GM21526 (cell line): Measurements from ENCODE around the gene TMBIM6.
"Not testable (repeated sequence)": the region's sequence is repeated elsewhere in the genome, so short reads cannot be mapped to it uniquely, and the experiment has no call there.

Source experiments
- ATAC-seq: cut with Tn5 transposase; IDR thresholded peaks from one replicate; pipeline ENCODE4 v1.9.1; 2021; ENCODE audit warnings: moderate library complexity; ENCODE audit not compliant: unreplicated experiment, low FRiP score

TMBIM6 gene

GRCh38 chr12:49773102-49773501, 31.7 kb downstream of the TMBIM6 start:
- ATAC-seq = not testable (repeated sequence)

GRCh38 chr12:49776413-49776812, 35.1 kb downstream of the TMBIM6 start:
- no peak for ATAC-seq

GRCh38 chr12:49776858-49777257, 35.5 kb downstream of the TMBIM6 start:
- ATAC-seq = no peak

- ATAC-seq = no peak
Observed at GRCh38 chr12:49777341-49777740, 36.0 kb downstream of the TMBIM6 start.

- no peak for ATAC-seq
Observed at GRCh38 chr12:49777800-49778748, 36.7 kb downstream of the TMBIM6 start.

- ATAC-seq = no peak
Observed at GRCh38 chr12:49779581-49779980, 38.2 kb downstream of the TMBIM6 start.

- not testable (repeated sequence) for ATAC-seq
Observed at GRCh38 chr12:49780914-49781313, 39.6 kb downstream of the TMBIM6 start.

GRCh38 chr12:49783917-49784676, 42.7 kb downstream of the TMBIM6 start:
- no peak for ATAC-seq

- ATAC-seq = no peak
Observed at GRCh38 chr12:49784756-49785409, 43.5 kb downstream of the TMBIM6 start.

- ATAC-seq = no peak
Observed at GRCh38 chr12:49787672-49788071, 46.3 kb downstream of the TMBIM6 start.

GRCh38 chr12:49789992-49790391, 48.6 kb downstream of the TMBIM6 start:
- no peak for ATAC-seq

GRCh38 chr12:49790741-49791555, 49.6 kb downstream of the TMBIM6 start:
- no peak for ATAC-seq

- no peak for ATAC-seq
Observed at GRCh38 chr12:49791700-49792099, 50.3 kb downstream of the TMBIM6 start.

GRCh38 chr12:49792181-49792970, 51.0 kb downstream of the TMBIM6 start:
- no peak for ATAC-seq

GRCh38 chr12:49792976-49793580, 51.7 kb downstream of the TMBIM6 start:
- no peak for ATAC-seq

- no peak for ATAC-seq
Observed at GRCh38 chr12:49793620-49794019, 52.3 kb downstream of the TMBIM6 start.

GRCh38 chr12:49794021-49794420, 52.7 kb downstream of the TMBIM6 start:
- ATAC-seq = no peak

- ATAC-seq = no peak
Observed at GRCh38 chr12:49794811-49795653, 53.7 kb downstream of the TMBIM6 start.
